Measurements from ENCODE around the gene WWTR1.

- no peak for TF ChIP-seq EZH2 (IDR thresholded peaks at IDR 0.05; ENCODE audit: low read depth, unreplicated experiment)
- TF ChIP-seq, protein P1, sequence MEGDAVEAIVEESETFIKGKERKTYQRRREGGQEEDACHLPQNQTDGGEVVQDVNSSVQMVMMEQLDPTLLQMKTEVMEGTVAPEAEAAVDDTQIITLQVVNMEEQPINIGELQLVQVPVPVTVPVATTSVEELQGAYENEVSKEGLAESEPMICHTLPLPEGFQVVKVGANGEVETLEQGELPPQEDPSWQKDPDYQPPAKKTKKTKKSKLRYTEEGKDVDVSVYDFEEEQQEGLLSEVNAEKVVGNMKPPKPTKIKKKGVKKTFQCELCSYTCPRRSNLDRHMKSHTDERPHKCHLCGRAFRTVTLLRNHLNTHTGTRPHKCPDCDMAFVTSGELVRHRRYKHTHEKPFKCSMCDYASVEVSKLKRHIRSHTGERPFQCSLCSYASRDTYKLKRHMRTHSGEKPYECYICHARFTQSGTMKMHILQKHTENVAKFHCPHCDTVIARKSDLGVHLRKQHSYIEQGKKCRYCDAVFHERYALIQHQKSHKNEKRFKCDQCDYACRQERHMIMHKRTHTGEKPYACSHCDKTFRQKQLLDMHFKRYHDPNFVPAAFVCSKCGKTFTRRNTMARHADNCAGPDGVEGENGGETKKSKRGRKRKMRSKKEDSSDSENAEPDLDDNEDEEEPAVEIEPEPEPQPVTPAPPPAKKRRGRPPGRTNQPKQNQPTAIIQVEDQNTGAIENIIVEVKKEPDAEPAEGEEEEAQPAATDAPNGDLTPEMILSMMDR (conservative IDR thresholded peaks at IDR 0.05; ENCODE audit: low read depth in 2 of 2): no peak
- TF ChIP-seq JUNB (IDR thresholded peaks at IDR 0.05; ENCODE audit: unreplicated experiment): no peak
- no peak for TF ChIP-seq POLR2AphosphoS5 (IDR thresholded peaks at IDR 0.05; ENCODE audit: low read depth)
- TF ChIP-seq EZH2phosphoT487 (IDR thresholded peaks at IDR 0.05; ENCODE audit: unreplicated experiment): no peak
- no peak for TF ChIP-seq ZNF462 (CRISPR knock-in tag; IDR thresholded peaks at IDR 0.05)
- no peak for TF ChIP-seq REST (IDR thresholded peaks at IDR 0.05; ENCODE audit: unreplicated experiment)
- no peak for TF ChIP-seq ZNF331 (CRISPR knock-in tag; IDR thresholded peaks at IDR 0.05; ENCODE audit: low read depth)
- no peak for TF ChIP-seq CREB1 (CRISPR knock-in tag; IDR thresholded peaks at IDR 0.05; ENCODE audit: low read depth)
- TF ChIP-seq ZNF114 (CRISPR knock-in tag; IDR thresholded peaks at IDR 0.05): no peak
These were observed 148.3 kb downstream of the WWTR1 start for GRCh38 chr3:149509526-149509925.

Data from GM23338 (cell line).